ENCODE measurements around the gene SLX4IP. TPM values are rescaled to one million over a fixed set of nuclear protein-coding genes. Genes with fewer than 3 reads are reported as not detected.

The SLX4IP gene
- total RNA-seq, 1 donor from 2014 or later, result 5.3 TPM

- Mint-ChIP-seq H3K4me3 (ENCODE audit: unreplicated experiment) (no peak overlapping the region), H3K27me3 (ENCODE audit: low read depth, unreplicated experiment) (no peaks in the 10 kb centered on the region), H3K36me3 (ENCODE audit: low read depth, unreplicated experiment) (no peaks in the 10 kb centered on the region), H3K9me3 (ENCODE audit: unreplicated experiment) (no peaks in the 10 kb centered on the region), H3K27ac (ENCODE audit: unreplicated experiment) (no peak overlapping the region), H3K4me1 (ENCODE audit: low read depth, unreplicated experiment) (peaks cover 30% of the 10 kb centered on the region)
- Histone ChIP-seq H3K9me3 (ENCODE audit: insufficient read depth, low read depth, low read length) (no peaks in the 10 kb centered on the region), H3K27me3 (ENCODE audit: insufficient read depth, low read length) (no peaks in the 10 kb centered on the region), H3K27ac (ENCODE audit: low read depth, low read length) (no peak overlapping the region), H4K20me1 (ENCODE audit: insufficient read depth, low read length) (no peaks in the 10 kb centered on the region), H3K4me1 (ENCODE audit: insufficient read depth, low read length) (peaks cover 23% of the 10 kb centered on the region), H3K4me3 (ENCODE audit: insufficient read depth, low read depth, low read length) (no peak overlapping the region), H3K36me3 (ENCODE audit: insufficient read depth, low read length) (no peaks in the 10 kb centered on the region), H3K9ac (ENCODE audit: low read length) (no peak overlapping the region), H2AFZ (ENCODE audit: low read depth, low read length) (no peak overlapping the region), H3K79me2 (ENCODE audit: insufficient read depth, low read length) (no peaks in the 10 kb centered on the region), H3K4me2 (ENCODE audit: low read length) (no peak overlapping the region)
- DNase-seq (ENCODE audit: low read depth), result no peak
- no peak for FAIRE-seq
- TF ChIP-seq CTCF (IDR thresholded peaks at IDR 0.05; ENCODE audit: insufficient read depth, low read depth, low read length) (no peak), EZH2 (IDR thresholded peaks at IDR 0.05; ENCODE audit: insufficient read depth, low read length) (no peak)
Measured at GRCh38 chr20:10538768-10539167, 103.7 kb downstream of the SLX4IP start.

- no peak overlapping the region for H2AFZ ChIP-seq (ENCODE audit: low read depth, low read length)
- H3K4me2 ChIP-seq (ENCODE audit: low read length), result peak overlapping the region; percentile 72
- no peaks in the 10 kb centered on the region for H3K36me3 ChIP-seq (ENCODE audit: insufficient read depth, low read length)
- FAIRE-seq (no peak), DNase-seq (ENCODE audit: low read depth) (no peak)
- H3K4me3 ChIP-seq (ENCODE audit: insufficient read depth, low read depth, low read length), result peak overlapping the region; percentile 20
- Mint-ChIP-seq H3K36me3 (ENCODE audit: low read depth, unreplicated experiment) (no peaks in the 10 kb centered on the region), H3K4me1 (ENCODE audit: low read depth, unreplicated experiment) (peaks cover 30% of the 10 kb centered on the region), H3K9me3 (ENCODE audit: unreplicated experiment) (peaks cover 1% of the 10 kb centered on the region), H3K27me3 (ENCODE audit: low read depth, unreplicated experiment) (no peaks in the 10 kb centered on the region), H3K27ac (ENCODE audit: unreplicated experiment) (peak overlapping the region; percentile 95), H3K4me3 (ENCODE audit: unreplicated experiment) (peak overlapping the region; percentile 5)
- no peaks in the 10 kb centered on the region for H4K20me1 ChIP-seq (ENCODE audit: insufficient read depth, low read length)
- no peaks in the 10 kb centered on the region for H3K79me2 ChIP-seq (ENCODE audit: insufficient read depth, low read length)
- H3K9me3 ChIP-seq (ENCODE audit: insufficient read depth, low read depth, low read length), result no peaks in the 10 kb centered on the region
- H3K27me3 ChIP-seq (ENCODE audit: insufficient read depth, low read length), result no peaks in the 10 kb centered on the region
- peak overlapping the region; percentile 74 for H3K9ac ChIP-seq (ENCODE audit: low read length)
- TF ChIP-seq EZH2 (IDR thresholded peaks at IDR 0.05; ENCODE audit: insufficient read depth, low read length) (no peak), CTCF (IDR thresholded peaks at IDR 0.05; ENCODE audit: insufficient read depth, low read depth, low read length) (no peak)
- H3K27ac ChIP-seq (ENCODE audit: low read depth, low read length), result peak overlapping the region; percentile 90
- peaks cover 23% of the 10 kb centered on the region for H3K4me1 ChIP-seq (ENCODE audit: insufficient read depth, low read length)
Measured at GRCh38 chr20:10539818-10540553, 104.9 kb downstream of the SLX4IP start.

Measured in astrocyte (in vitro differentiated cells and primary cell).